ENCODE measurements around the gene CTXN1.

DNA sequence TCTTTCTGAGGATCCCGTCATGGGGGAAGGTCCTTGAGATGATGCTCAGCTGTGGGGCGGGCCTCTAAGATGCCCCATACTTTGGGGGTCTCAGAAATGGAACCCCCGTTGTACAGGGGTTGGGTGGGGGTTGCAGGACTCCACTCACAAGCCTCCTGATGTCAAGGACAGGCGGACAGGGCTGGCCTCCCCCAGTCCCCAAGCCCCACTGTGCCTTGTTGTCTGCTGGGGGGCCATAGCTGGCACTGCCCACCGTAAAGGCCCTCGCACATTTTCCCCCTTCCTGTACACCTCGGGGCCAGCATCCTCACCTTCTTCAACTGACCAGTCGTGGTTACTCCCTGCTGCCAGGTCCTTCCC, 3.1 kb downstream of the CTXN1 start:
- no peak for TF ChIP-seq BHLHE40 (IDR thresholded peaks at IDR 0.05; ENCODE audit: borderline replicate concordance)
- no peak for TF ChIP-seq ELF4 (IDR thresholded peaks at IDR 0.05)
- no peak for TF ChIP-seq FOXA1 (IDR thresholded peaks at IDR 0.05)
- TF ChIP-seq SP1 (IDR thresholded peaks at IDR 0.05) = no peak
- TF ChIP-seq TARDBP (IDR thresholded peaks at IDR 0.05) = no peak
- TF ChIP-seq, protein P1, sequence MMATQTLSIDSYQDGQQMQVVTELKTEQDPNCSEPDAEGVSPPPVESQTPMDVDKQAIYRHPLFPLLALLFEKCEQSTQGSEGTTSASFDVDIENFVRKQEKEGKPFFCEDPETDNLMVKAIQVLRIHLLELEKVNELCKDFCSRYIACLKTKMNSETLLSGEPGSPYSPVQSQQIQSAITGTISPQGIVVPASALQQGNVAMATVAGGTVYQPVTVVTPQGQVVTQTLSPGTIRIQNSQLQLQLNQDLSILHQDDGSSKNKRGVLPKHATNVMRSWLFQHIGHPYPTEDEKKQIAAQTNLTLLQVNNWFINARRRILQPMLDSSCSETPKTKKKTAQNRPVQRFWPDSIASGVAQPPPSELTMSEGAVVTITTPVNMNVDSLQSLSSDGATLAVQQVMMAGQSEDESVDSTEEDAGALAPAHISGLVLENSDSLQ (IDR thresholded peaks at IDR 0.05) = no peak
